B cell (primary cell): ENCODE measurements around the gene RPSA. TPM values are rescaled to one million over a fixed set of nuclear protein-coding genes. Genes with fewer than 3 reads are reported as not detected.
"Not testable (repeated sequence)": the region's sequence is repeated elsewhere in the genome, so short reads cannot be mapped to it uniquely, and the experiment has no call there.

Source experiments
- ATAC-seq: fragments of 200-7000 bp; cut with Tn5 transposase; one replicate; pipeline ENCODE4 v1.10.0; 2021; ENCODE audit warnings: low read depth, mild to moderate bottlenecking, moderate number of reproducible peaks, moderate library complexity
- CTCF ChIA-PET: fragments of 350-600 bp; sonication (Branson Sonifier 250); formaldehyde crosslinking; loops from one replicate; lab custom pipeline; 2021; ENCODE audit warnings: antibody characterized with exemption, inconsistent platforms; lab: Charles Lee
- POLR2A ChIA-PET: fragments of 350-600 bp; sonication (Branson Sonifier 250); formaldehyde crosslinking; loops from one replicate; lab custom pipeline; 2021; ENCODE audit warnings: antibody characterized with exemption; lab: Charles Lee
- DNase-seq: peaks from one replicate; pipeline ENCODE4 v3.0.0; 2013
- H2AFZ ChIP-seq: 2 replicates; pipeline ENCODE4 v1.6.1; 2012; ENCODE audit warnings: mild to moderate bottlenecking, low read depth, low read length; ENCODE audit not compliant: insufficient read depth, poor library complexity, severe bottlenecking
- H3K27ac ChIP-seq, 2 donors: 1 replicate in 1 of 2; 2 replicates in 1 of 2; pipeline ENCODE4 v1.5.1; 2012 to 2013; ENCODE audit warnings: low read length in 2 of 2, mild to moderate bottlenecking in 2 of 2, moderate library complexity in 1 of 2
- H3K27me3 ChIP-seq, 4 experiments: fragments of 200-600 bp in 1 of 4; sonication (generic) in 1 of 4; replicated peaks in 1 of 4; 1 replicate in 2 of 4; 2 replicates in 2 of 4; pipeline versions ENCODE4 v1.6.1 to v1.7.0; 2013 to 2016; ENCODE audit warnings: low read length in 3 of 4, mild to moderate bottlenecking in 2 of 4, mixed read lengths in 1 of 4, moderate library complexity in 1 of 4; ENCODE audit not compliant: insufficient read depth in 4 of 4, control insufficient read depth in 3 of 4; ENCODE audit errors: control extremely low read depth in 1 of 4
- H3K36me3 ChIP-seq, 2 experiments: replicated peaks in 1 of 2; 1 replicate in 1 of 2; 2 replicates in 1 of 2; pipeline versions ENCODE4 v1.6.1 to v1.7.1; 2013; ENCODE audit warnings: low read length in 1 of 2; ENCODE audit not compliant: insufficient read depth in 2 of 2, control insufficient read depth in 1 of 2; ENCODE audit errors: control extremely low read depth in 1 of 2, extremely low read depth in 1 of 2
- H3K4me1 ChIP-seq, 2 donors: fragments of 200-600 bp in 1 of 2; sonication (generic) in 1 of 2; 1 replicate in 1 of 2; 2 replicates in 1 of 2; pipeline versions ENCODE4 v1.5.1 to v1.6.1; 2013 to 2017; ENCODE audit warnings: low read length in 2 of 2; ENCODE audit not compliant: control insufficient read depth in 2 of 2, insufficient read depth in 2 of 2
- H3K4me2 ChIP-seq: replicated peaks from 2 replicates; pipeline ENCODE3; 2012; ENCODE audit warnings: mild to moderate bottlenecking, low read depth, low read length; ENCODE audit not compliant: poor library complexity, severe bottlenecking
- H3K4me3 ChIP-seq, 5 experiments: fragments of 200-600 bp in 1 of 5; sonication (generic) in 1 of 5; 1 replicate in 3 of 5; 2 replicates in 2 of 5; pipeline versions ENCODE4 v1.5.1 to v1.7.0; 2011 to 2016; ENCODE audit warnings: low read length in 4 of 5, mild to moderate bottlenecking in 4 of 5, low read depth in 2 of 5, control low read depth in 1 of 5, moderate library complexity in 1 of 5; ENCODE audit not compliant: insufficient read depth in 1 of 5; ENCODE audit errors: control extremely low read depth in 1 of 5, extremely low read depth in 1 of 5
- H3K79me2 ChIP-seq: fragments of 200-600 bp; sonication (generic); one replicate; pipeline ENCODE4 v1.6.0; 2016; ENCODE audit warnings: low read length; ENCODE audit not compliant: control insufficient read depth, insufficient read depth
- H3K9ac ChIP-seq: fragments of 200-600 bp; sonication (generic); 2 replicates; pipeline ENCODE4 v1.6.1; 2017; ENCODE audit warnings: mild to moderate bottlenecking, low read length, moderate library complexity
- H3K9me3 ChIP-seq, 3 donors: one replicate each; pipeline versions ENCODE4 v1.6.1 to v1.7.1; 2013; ENCODE audit warnings: low read length in 2 of 3; ENCODE audit not compliant: control insufficient read depth in 2 of 3, insufficient read depth in 1 of 3; ENCODE audit errors: control extremely low read depth in 1 of 3
- H4K20me1 ChIP-seq: 2 replicates; pipeline ENCODE4 v1.6.0; 2012; ENCODE audit warnings: mild to moderate bottlenecking, low read length; ENCODE audit not compliant: insufficient read depth, control insufficient read depth, poor library complexity, severe bottlenecking
- H3K27ac Mint-ChIP-seq: one replicate; pipeline ENCODE4 v1.8.0; 2021; ENCODE audit warnings: mixed read lengths
- H3K27me3 Mint-ChIP-seq: one replicate; pipeline ENCODE4 v1.8.0; 2021; ENCODE audit warnings: mixed read lengths
- H3K4me1 Mint-ChIP-seq: one replicate; pipeline ENCODE4 v1.8.0; 2021; ENCODE audit warnings: mixed read lengths
- H3K4me3 Mint-ChIP-seq: one replicate; pipeline ENCODE4 v1.8.0; 2021; ENCODE audit warnings: mixed read lengths
- H3K9me3 Mint-ChIP-seq: one replicate; pipeline ENCODE4 v1.8.0; 2022; ENCODE audit warnings: mixed read lengths; ENCODE audit not compliant: insufficient read depth
- EZH2 ChIP-seq: IDR thresholded peaks from 2 replicates; pipeline ENCODE4 v1.6.1; 2012; ENCODE audit warnings: borderline replicate concordance, low read depth, mild to moderate bottlenecking, moderate library complexity, low read length; ENCODE audit not compliant: insufficient read depth, poor library complexity, severe bottlenecking
- WGBS: methylation state at CpG from one replicate; pipeline ENCODE4 v1.1.5; 2013; ENCODE audit warnings: missing lambda C conversion rate; ENCODE audit not compliant: insufficient coverage; 5-methylcytosine and 5-hydroxymethylcytosine counted together
- intact Hi-C: fragments of 100-400 bp; cut with micrococcal nuclease; formaldehyde crosslinking; loops from one replicate; pipeline ENCODE4 v1.10.0; 2022
- polyA plus RNA-seq: library from polyadenylated mRNA; depleted of rRNA; stranded (reverse); fragments of >200 nt; gene quantifications from 2 replicates; pipeline ENCODE4 v1.2.3, GENCODE V29; 2012
- total RNA-seq, 2 donors: library from RNA; stranded (reverse); fragments of 120-200 nt in 1 of 2; gene quantifications; 1 replicate in 1 of 2; 2 replicates in 1 of 2; pipeline versions ENCODE4 v1.2.3 to v1.2.4, GENCODE V29; 2013 to 2022
- TF ChIP-seq, protein P1 (sequence below): fragments of 200-600 bp; IDR thresholded peaks from one replicate; pipeline ENCODE4 v1.8.0; 2022; ENCODE audit warnings: antibody characterized with exemption, mild to moderate bottlenecking

RPSA gene
- total and polyA plus RNA-seq, 2 donors (not counting 1 experiment from before 2014, with no cell fraction given): 1,460 to 2,522 TPM

DNA sequence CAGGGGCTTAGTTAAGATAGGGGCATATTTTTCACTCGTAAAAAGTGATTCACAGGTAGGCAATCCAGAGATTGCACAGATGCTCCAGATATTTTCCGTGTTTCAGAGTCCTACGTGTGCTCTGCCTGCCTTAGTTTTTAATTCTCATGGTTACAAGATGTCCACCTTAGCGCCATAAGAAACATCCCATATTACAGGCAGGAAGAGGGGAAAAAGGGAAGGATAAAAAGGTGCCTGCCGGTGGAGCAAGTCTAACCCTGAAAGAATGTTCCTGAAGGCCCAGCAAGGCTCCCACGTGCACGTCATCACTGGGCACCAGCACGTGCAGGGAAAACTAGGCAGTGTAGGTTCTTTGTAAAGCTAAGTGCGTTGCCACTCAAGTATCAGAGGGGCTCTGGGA is 50.8 kb downstream of the RPSA start:
- no peaks in the 10 kb centered on the region for H3K4me1 Mint-ChIP-seq
- ChIA-PET POLR2A (no interaction called here), CTCF (interaction anchor here (0.5 to 1.7 kb wide), 2 partner anchors 9 to 17 kb away, joined by 4 to 5 read pairs; no protein-coding TSS in a partner anchor)
- TF ChIP-seq, protein P1, sequence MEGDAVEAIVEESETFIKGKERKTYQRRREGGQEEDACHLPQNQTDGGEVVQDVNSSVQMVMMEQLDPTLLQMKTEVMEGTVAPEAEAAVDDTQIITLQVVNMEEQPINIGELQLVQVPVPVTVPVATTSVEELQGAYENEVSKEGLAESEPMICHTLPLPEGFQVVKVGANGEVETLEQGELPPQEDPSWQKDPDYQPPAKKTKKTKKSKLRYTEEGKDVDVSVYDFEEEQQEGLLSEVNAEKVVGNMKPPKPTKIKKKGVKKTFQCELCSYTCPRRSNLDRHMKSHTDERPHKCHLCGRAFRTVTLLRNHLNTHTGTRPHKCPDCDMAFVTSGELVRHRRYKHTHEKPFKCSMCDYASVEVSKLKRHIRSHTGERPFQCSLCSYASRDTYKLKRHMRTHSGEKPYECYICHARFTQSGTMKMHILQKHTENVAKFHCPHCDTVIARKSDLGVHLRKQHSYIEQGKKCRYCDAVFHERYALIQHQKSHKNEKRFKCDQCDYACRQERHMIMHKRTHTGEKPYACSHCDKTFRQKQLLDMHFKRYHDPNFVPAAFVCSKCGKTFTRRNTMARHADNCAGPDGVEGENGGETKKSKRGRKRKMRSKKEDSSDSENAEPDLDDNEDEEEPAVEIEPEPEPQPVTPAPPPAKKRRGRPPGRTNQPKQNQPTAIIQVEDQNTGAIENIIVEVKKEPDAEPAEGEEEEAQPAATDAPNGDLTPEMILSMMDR: no peak
- TF ChIP-seq EZH2: no peak
- no peak for DNase-seq
- Histone ChIP-seq H3K4me2 (no peak overlapping the region), H3K9ac (no peak overlapping the region), H3K4me3 (no peak overlapping the region), H3K79me2 (no peaks in the 10 kb centered on the region), H3K27ac (no peak overlapping the region), H3K36me3 (no peaks in the 10 kb centered on the region), H3K27me3 (peaks cover 0 to 3% (median 0%) of the 10 kb centered on the region in 4 experiments), H3K4me1 (no peaks in the 10 kb centered on the region), H3K9me3 (peaks cover 0 to 4% (median 0%) of the 10 kb centered on the region in 3 donors), H4K20me1 (no peaks in the 10 kb centered on the region), H2AFZ (no peak overlapping the region)
- H3K4me3 Mint-ChIP-seq: no peak overlapping the region
- intact Hi-C loops: no loop called here
- WGBS: 95% methylated on average over 7 of the region's 9 CpGs
- H3K27ac Mint-ChIP-seq: no peak overlapping the region
- no peaks in the 10 kb centered on the region for H3K9me3 Mint-ChIP-seq
- ATAC-seq: no peak
- H3K27me3 Mint-ChIP-seq: peaks cover 39% of the 10 kb centered on the region

DNA sequence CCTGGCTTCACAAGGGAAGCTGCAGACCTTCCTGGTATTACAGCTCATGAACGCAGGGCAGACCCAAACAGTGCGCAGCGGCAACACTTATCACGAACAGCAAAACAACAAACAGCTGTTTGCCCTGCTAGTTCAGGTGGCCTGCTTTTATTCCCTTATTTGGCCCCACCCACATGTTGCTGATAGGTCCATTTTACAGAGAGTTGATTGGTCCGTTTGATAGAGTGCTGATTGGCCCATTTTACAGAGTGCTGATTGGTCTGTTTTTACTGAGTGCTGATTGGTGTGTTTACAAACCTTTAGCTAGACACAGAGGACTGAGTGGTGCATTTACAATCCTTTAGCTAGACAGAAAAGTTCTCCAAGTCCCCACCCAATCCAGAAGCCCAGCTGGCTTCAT is 52.1 kb downstream of the RPSA start:
- H3K4me2 ChIP-seq, H3K79me2 ChIP-seq, H3K27ac ChIP-seq, H3K4me3 Mint-ChIP-seq, H3K9ac ChIP-seq, intact Hi-C loops, H4K20me1 ChIP-seq, H3K9me3 Mint-ChIP-seq, H3K27ac Mint-ChIP-seq, H3K4me3 ChIP-seq, DNase-seq, H2AFZ ChIP-seq, POLR2A ChIA-PET, H3K9me3 ChIP-seq, H3K4me1 Mint-ChIP-seq, H3K36me3 ChIP-seq, ATAC-seq, H3K27me3 ChIP-seq, H3K4me1 ChIP-seq: not testable (repeated sequence)
- H3K27me3 Mint-ChIP-seq: peaks cover 33% of the 10 kb centered on the region
- CTCF ChIA-PET: interaction anchor here (1.3 kb wide), 1 partner anchor 11 kb away, joined by 11 read pairs; no protein-coding TSS in a partner anchor
- WGBS: no CpG with 5 or more reads among the region's 5 CpGs
